ENCODE measurements around the gene KNSTRN.

Gene KNSTRN

DNA sequence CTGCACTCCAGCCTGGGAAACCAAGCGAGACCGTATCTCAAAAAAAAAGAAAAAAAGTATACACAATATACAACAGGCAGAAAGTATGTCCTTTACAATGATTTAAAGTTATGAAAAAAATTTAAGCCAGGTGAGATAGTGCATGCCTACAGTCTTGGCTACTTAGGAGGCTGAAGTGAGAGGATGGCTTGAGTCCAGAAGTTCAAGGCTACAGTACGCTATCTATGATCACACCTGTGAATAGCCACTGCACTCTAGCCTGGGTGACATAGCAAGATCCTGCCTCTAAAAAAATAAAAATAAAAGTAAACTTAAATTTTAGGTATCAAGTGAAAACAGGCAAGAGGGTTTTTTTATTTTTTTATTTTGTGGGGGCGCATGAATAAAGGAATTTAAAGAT, 3.1 kb upstream of the KNSTRN start:
- no peak for DNase-seq
- peak overlapping the region in 1 of 2 donors; percentile 28 for H3K27ac ChIP-seq

DNA sequence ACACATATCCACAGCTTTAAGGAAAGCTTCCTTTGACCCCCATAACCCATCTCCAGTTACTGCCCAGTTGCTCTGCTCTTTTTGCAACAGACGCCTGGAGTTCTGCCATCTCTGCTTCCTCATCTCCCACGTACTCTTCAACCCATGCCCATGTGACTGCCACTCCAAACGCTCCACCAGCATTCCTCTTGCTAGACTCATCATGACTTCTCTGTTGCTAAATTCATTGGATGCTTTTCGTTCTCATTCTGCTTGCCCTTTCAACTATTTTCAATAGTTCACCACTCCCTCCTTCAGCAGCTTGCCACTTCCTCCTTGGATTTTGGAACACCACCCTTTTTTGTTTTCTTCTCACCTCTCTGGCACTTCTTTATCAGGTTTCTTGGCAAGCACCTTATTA, 2.7 kb upstream of the KNSTRN start:
- peak; percentile 77 to 88 for DNase-seq
- H3K9me3 ChIP-seq, result no peaks in the 10 kb centered on the region
- peak overlapping the region in 1 of 2 donors; percentile 28 for H3K27ac ChIP-seq
- peaks cover 0 to 34% (median 19%) of the 10 kb centered on the region in 4 donors for H3K4me1 ChIP-seq
- no peak overlapping the region for H3K4me3 ChIP-seq
- no peaks in the 10 kb centered on the region for H3K27me3 ChIP-seq
- TF ChIP-seq, protein P1, sequence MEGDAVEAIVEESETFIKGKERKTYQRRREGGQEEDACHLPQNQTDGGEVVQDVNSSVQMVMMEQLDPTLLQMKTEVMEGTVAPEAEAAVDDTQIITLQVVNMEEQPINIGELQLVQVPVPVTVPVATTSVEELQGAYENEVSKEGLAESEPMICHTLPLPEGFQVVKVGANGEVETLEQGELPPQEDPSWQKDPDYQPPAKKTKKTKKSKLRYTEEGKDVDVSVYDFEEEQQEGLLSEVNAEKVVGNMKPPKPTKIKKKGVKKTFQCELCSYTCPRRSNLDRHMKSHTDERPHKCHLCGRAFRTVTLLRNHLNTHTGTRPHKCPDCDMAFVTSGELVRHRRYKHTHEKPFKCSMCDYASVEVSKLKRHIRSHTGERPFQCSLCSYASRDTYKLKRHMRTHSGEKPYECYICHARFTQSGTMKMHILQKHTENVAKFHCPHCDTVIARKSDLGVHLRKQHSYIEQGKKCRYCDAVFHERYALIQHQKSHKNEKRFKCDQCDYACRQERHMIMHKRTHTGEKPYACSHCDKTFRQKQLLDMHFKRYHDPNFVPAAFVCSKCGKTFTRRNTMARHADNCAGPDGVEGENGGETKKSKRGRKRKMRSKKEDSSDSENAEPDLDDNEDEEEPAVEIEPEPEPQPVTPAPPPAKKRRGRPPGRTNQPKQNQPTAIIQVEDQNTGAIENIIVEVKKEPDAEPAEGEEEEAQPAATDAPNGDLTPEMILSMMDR (IDR thresholded peaks at IDR 0.05), result no peak
- no peaks in the 10 kb centered on the region for H3K36me3 ChIP-seq
- intact Hi-C loops (cut with DNase I; ENCODE audit: low total_unique reads), result no loop called here

More for the DNA sequence above, 3.1 kb upstream of the KNSTRN start:
- no peak overlapping the region for H3K4me3 ChIP-seq
- H3K36me3 ChIP-seq, result no peaks in the 10 kb centered on the region
- H3K27me3 ChIP-seq, result no peaks in the 10 kb centered on the region
- TF ChIP-seq, protein P1 (IDR thresholded peaks at IDR 0.05), result no peak
- intact Hi-C loops (cut with DNase I; ENCODE audit: low total_unique reads), result no loop called here
- peaks cover 0 to 34% (median 19%) of the 10 kb centered on the region in 4 donors for H3K4me1 ChIP-seq
- H3K9me3 ChIP-seq, result no peaks in the 10 kb centered on the region

DNA sequence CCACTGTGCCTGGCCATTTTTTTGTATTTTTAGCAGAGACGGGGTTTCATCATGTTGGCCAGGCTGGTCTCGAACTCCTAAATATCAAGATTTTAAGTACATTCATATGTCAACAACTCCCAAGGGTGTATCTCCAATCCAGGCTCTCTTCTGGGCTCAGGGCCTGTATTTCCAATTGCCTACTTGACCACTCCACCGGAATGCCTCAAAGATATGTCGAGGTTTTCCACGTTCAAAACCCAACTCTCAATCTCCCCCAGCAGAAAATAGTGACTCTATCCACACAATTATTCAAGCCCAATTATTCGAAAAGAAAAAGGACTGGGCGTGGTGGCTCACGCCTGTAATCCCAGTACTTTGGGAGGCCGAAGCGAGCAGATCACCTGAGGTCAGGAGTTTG, 1.9 kb upstream of the KNSTRN start:
- no peak for DNase-seq
- no peak overlapping the region for H3K4me3 ChIP-seq
- H3K9me3 ChIP-seq, result no peaks in the 10 kb centered on the region
- H3K27me3 ChIP-seq, result no peaks in the 10 kb centered on the region
- H3K36me3 ChIP-seq, result no peaks in the 10 kb centered on the region
- H3K4me1 ChIP-seq, result peaks cover 0 to 34% (median 19%) of the 10 kb centered on the region in 4 donors
- TF ChIP-seq, protein P1 (IDR thresholded peaks at IDR 0.05), result no peak
- intact Hi-C loops (cut with DNase I; ENCODE audit: low total_unique reads), result no loop called here
- peak overlapping the region in 1 of 2 donors; percentile 28 for H3K27ac ChIP-seq

DNA sequence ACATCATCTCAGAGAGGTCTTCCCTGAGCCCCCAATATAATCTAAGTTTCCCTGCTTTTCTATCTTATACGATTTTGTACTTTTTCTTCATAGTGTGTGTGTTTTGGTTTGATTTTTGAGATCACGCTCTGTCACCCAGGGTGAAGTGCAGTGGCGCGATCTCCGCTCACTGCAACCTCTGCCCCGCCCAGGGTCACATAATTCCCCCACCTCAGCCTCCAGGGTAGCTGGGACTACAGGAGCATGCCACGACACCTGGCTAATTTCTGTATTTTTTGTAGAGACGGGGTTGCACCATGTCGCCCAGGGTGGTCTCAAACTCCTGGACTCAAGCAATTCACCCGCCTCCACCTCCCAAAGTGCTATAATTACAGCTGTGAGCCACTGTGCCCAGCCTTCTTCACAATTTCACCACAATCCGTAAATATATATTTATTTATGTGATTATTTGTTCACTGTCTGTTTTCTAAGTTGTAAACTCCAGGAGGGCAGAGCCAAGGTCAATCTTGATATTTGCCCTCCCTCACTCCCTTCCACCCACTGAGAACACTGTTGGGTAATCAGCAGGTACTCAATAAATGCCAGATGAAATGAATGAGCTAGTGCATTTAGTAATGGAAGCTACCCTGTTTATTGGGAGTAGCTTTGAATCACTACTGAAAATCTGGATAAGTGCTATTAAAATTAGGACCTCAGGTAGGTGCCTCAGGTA, 547 bp upstream of the KNSTRN start:
- intact Hi-C loops (cut with DNase I; ENCODE audit: low total_unique reads), result no loop called here
- H3K36me3 ChIP-seq, result peaks cover 0 to 11% (median 9%) of the 10 kb centered on the region in 3 donors
- no peak for DNase-seq
- no peaks in the 10 kb centered on the region for H3K27me3 ChIP-seq
- H3K4me3 ChIP-seq, result peak overlapping the region in 1 of 2 donors; percentile 70
- H3K9me3 ChIP-seq, result no peaks in the 10 kb centered on the region
- TF ChIP-seq, protein P1 (IDR thresholded peaks at IDR 0.05), result no peak
- no peak overlapping the region for H3K27ac ChIP-seq
- peaks cover 0 to 34% (median 19%) of the 10 kb centered on the region in 4 donors for H3K4me1 ChIP-seq

DNA sequence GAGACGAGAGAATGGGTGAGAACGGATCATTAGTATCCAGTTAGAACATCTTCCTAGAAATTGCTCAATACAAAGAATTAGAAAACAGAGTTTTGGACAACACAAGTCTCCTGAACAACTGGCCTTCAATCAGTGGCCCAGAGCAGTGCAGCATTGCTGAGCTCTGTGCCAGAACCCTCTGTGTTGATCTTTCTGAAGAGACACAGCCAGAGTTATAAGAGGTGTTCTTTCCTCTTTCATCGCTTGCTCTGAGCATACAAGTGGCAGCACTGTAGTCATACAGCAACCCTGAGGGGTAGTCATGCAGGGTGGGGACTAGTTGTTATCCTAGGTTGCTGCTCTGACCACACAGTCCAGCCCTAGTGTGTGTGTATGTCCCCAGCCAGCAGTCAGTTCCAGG, 4.0 kb downstream of the KNSTRN start:
- no peaks in the 10 kb centered on the region for H3K27me3 ChIP-seq
- no peak overlapping the region for H3K27ac ChIP-seq
- no peaks in the 10 kb centered on the region for H3K9me3 ChIP-seq
- no peak for DNase-seq
- H3K4me1 ChIP-seq, result peaks cover 0 to 16% (median 10%) of the 10 kb centered on the region in 4 donors
- no peak overlapping the region for H3K4me3 ChIP-seq
- intact Hi-C loops (cut with DNase I; ENCODE audit: low total_unique reads), result no loop called here
- TF ChIP-seq, protein P1 (IDR thresholded peaks at IDR 0.05), result no peak
- H3K36me3 ChIP-seq, result peaks cover 0 to 41% (median 39%) of the 10 kb centered on the region in 3 donors

Measured in tibial artery (tissue), 4 donors.